GM15510 (cell line): Measurements from ENCODE around the gene ANKRD27.
A peak's percentile ranks its signal among the peaks of the same experiment; 100 is the strongest.

Experiments
- POLR2A ChIP-seq: IDR thresholded peaks from 3 replicates; pipeline ENCODE4 v1.6.1; 2011; ENCODE audit warnings: borderline replicate concordance; ENCODE audit not compliant: insufficient read length; ENCODE audit errors: extremely low read depth

Gene ANKRD27

DNA sequence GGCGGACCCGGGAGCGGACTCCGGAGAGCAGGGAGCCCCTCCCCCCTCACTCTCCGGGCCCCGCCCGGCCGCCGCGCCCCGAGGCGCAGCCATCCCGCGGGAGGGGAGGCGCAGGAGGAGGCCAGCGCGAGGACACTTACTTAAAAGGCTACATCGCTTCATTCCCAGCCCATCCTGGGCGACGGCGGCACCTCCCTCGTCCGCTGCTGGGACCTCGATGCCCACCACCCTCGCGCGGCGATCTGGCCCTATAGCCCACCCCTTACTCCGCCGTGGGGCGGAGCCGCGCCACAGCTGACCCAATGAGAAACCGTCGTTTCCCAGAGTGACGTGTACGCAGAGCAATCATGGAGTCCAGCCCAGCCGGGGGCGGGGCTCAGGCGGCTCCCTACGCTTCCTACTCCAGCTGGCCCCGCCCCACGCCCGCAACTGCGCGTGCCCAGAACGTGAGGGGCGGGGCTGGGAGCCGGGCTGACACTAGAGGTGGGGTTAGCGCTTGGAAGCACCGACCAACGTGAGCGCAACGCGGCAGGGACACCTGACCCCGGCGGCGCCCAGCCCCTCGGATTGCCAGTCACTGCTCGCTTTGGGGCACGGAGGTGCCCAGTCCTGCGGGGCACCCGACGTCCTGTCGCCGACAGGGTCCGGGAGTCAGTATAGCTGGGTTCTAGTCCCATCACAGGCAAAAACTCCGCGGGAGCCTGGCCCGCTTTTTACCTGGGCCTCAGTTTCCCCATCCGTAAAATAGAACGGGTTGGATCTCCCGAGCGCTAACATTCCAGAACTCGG is at the start of gene ANKRD27:
Gene ANKRD27 (minus strand): TSS at position 250 of the 789 bp plus-strand sequence. CDS start 16,165 bp downstream, outside the sequence.
- TF ChIP-seq POLR2A: peak; percentile 64

- no peak for TF ChIP-seq POLR2A
Observed at GRCh38 chr19:32720936-32721250, 45.9 kb upstream of the ANKRD27 start.

GRCh38 chr19:32720216-32720935 is 45.4 kb upstream of the ANKRD27 start:
- TF ChIP-seq POLR2A: no peak

DNA sequence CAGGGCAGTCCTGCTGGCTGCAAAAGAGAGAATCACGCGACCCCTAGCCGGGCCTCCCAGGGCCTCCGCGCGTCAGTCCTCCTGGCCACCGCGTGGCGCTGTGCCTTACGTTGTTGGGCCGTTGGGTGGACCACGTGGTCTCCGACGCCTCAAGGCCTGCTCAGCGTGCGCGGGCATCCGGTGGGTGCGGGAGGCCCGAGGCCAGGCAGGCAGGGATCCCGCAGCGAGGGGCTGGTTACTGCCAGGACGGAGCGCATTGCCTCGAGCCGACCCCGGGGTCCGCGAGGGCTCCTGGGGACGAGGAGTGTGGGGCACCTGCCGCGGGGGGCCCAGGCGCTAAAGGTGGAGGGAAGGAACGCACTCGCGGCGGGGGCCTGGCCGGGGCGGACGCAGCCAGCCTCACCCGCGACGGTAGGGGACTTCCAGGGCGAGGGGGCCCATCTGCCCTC is 44.7 kb upstream of the ANKRD27 start, which contains the start of gene TDRD12:
Gene TDRD12 (plus strand): TSS at position 157 of the 449 bp plus-strand sequence. CDS start 306 bp downstream, outside the sequence.
- TF ChIP-seq POLR2A: no peak

DNA sequence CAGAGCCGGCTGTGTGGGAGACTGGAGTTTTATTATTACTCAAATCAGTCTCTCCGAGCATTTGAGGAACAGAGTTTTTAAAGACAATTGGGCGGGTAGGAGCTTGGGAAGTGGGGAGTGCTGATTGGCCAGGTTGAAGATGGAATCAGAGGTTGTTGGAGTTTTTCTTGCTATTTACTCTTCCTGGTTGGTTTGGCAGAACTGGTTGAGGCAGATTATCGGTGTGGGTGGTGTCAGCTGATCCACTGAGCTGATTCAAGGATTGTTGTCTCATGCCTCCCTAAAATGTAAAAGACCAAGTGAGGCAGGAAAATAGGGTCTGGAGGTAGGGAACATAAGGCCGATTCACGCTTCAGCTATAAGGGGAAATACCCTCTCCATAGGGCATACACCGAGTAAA is 43.3 kb upstream of the ANKRD27 start:
- no peak for TF ChIP-seq POLR2A

DNA sequence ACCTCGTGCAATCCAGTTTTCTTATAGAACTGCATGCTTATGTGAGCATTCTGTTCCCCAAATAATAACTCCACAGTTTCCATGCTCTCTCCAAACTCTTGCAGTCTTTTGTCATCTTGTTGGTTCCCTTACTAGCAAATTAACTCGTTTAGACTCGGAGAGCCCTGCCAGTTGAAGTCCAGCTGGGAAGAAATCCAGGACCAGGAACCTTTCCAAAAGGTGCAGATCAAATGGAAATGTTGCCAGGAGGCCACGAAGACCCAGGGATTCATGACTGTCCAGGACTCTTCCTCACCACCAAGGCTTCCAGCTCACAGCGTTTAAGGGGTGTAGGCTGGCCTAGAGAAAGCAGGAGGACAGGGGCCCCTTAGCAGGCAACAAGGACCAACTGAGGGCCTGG is 42.5 kb upstream of the ANKRD27 start:
- TF ChIP-seq POLR2A: no peak

DNA sequence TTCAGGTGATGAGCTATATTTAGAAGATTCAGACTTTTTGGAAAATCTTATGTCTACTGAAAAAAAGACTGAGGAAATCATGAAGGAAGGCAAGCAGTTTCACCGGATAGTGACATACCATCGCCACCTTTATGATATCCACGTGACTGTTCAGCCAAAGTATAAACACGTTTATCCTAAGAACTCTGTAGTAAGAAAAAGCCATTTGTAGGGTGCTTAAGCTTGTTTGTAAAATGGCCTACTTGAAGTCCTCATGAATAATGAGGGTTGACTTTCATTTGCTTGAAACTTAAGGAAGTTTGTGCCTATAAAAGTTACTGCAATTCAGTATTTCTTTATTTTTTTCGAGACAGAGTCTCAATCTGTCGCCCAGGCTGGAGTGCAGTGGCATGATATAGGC is 36.8 kb upstream of the ANKRD27 start:
- no peak for TF ChIP-seq POLR2A

DNA sequence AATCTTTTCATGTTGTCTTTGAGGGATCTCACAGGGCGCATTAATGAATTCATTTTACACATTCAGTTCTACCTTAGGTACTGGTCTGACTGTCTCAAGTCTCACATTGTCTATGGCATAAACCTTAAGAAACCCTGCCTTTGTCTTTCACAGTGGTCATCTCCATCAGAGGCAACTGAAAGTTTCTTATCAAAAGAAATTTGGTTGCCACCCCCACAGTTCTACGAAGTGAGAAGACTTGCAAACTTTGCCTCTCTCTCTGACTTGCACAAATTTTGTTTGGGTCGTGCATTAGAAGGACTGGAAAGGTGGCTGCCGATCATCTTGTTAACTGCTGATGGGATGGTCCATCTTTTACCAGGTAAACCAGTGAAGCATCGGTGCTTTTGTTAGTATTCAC is 34.1 kb upstream of the ANKRD27 start:
- no peak for TF ChIP-seq POLR2A

- TF ChIP-seq POLR2A: no peak
Observed at GRCh38 chr19:32708457-32708856, 33.5 kb upstream of the ANKRD27 start.

- no peak for TF ChIP-seq POLR2A
Observed at GRCh38 chr19:32702010-32702409, 27.0 kb upstream of the ANKRD27 start.

- no peak for TF ChIP-seq POLR2A
Observed at GRCh38 chr19:32692727-32693061, 17.7 kb upstream of the ANKRD27 start.

- peak; percentile 43 for TF ChIP-seq POLR2A
Observed at GRCh38 chr19:32691952-32692726, 17.2 kb upstream of the ANKRD27 start.

DNA sequence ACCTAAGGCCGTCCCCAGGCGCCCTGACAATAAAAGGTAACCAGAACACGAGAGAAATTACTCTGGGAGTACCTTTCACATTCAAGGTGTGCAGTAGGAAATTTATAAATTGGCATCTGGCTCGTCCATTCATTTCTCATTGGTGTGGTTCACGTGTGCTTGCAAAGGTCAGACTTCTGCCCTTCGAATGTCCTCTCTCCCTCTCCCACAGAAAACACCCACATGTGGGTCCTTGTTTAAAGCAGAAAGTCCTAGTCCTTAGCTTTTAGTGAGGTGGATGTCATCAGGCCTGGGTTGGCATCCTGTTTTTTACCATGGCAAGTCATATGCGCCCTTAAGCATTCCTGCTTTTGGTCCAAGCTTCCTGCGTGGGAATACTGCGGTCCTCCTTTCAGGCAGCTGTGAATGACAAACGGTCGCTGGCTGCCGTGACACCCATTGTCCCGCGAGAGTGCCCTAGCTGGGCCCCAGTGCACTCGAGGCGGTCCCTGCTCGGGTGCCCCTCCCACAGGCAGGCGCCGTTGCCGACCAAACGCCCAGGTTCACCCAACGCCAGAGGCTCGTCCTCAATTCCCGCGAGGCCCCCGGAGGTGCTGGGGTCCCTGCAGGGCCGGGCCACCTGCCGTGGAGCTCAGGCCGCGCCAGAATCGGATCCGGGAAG is 16.4 kb upstream of the ANKRD27 start, which contains the start of gene NUDT19:
Gene NUDT19 (plus strand): TSS at position 531 of the 661 bp plus-strand sequence. CDS start 140 bp downstream, outside the sequence.
- peak; percentile 75 for TF ChIP-seq POLR2A

GRCh38 chr19:32688311-32688710 is 13.3 kb upstream of the ANKRD27 start:
- TF ChIP-seq POLR2A: no peak
